Kidney (tissue), 14 donors: ENCODE measurements around the gene KBTBD13. TPM values are rescaled to one million over a fixed set of nuclear protein-coding genes. Genes with fewer than 3 reads are reported as not detected.
"Not testable (repeated sequence)": the region's sequence is repeated elsewhere in the genome, so short reads cannot be mapped to it uniquely, and the experiment has no call there.

Experiments
- DNase-seq, 5 donors: peaks; one replicate each; pipeline ENCODE4 v3.0.0-alpha.2; 2013 to 2020
- FAIRE-seq: peaks from 2 replicates; lab custom pipeline; 2012; peaks lifted over from hg19 to GRCh38; lab: Jason Lieb, UNC
- H3K27ac ChIP-seq, 2 donors: one replicate each; pipeline ENCODE4 v1.7.0; 2013; ENCODE audit warnings: low read depth in 2 of 2, low read length in 2 of 2, inconsistent platforms in 1 of 2
- H3K27me3 ChIP-seq: one replicate; pipeline ENCODE4 v1.7.1; 2013; ENCODE audit warnings: low read length, inconsistent platforms; ENCODE audit not compliant: control insufficient read depth, insufficient read depth
- H3K36me3 ChIP-seq, 3 donors: one replicate each; pipeline versions ENCODE4 v1.7.0 to v1.7.1; 2013; ENCODE audit warnings: low read length in 3 of 3, control low read depth in 1 of 3, inconsistent platforms in 1 of 3; ENCODE audit not compliant: insufficient read depth in 3 of 3, control insufficient read depth in 2 of 3
- H3K4me1 ChIP-seq, 3 donors: one replicate each; pipeline versions ENCODE4 v1.7.0 to v1.7.1; 2013; ENCODE audit warnings: low read length in 3 of 3, inconsistent platforms in 1 of 3, low read depth in 1 of 3; ENCODE audit not compliant: control insufficient read depth in 2 of 3, insufficient read depth in 2 of 3
- H3K4me3 ChIP-seq, 3 donors: one replicate each; pipeline versions ENCODE4 v1.7.0 to v1.8.1; 2013; ENCODE audit warnings: low read length in 3 of 3, control low read depth in 1 of 3, inconsistent platforms in 1 of 3
- H3K9ac ChIP-seq, 3 donors: one replicate each; pipeline versions ENCODE4 v1.7.0 to v1.7.1; 2013; ENCODE audit warnings: low read length in 3 of 3, control low read depth in 1 of 3, inconsistent platforms in 1 of 3
- H3K9me3 ChIP-seq, 3 donors: one replicate each; pipeline versions ENCODE4 v1.7.0 to v1.7.1; 2013; ENCODE audit warnings: low read length in 3 of 3, control low read depth in 1 of 3, inconsistent platforms in 1 of 3; ENCODE audit not compliant: control insufficient read depth in 2 of 3, insufficient read depth in 1 of 3
- intact Hi-C: fragments of 100-400 bp; cut with DNase I; formaldehyde crosslinking; loops from one replicate; pipeline ENCODE4 v1.11.1; 2022
- polyA plus RNA-seq: library from polyadenylated mRNA; stranded (reverse); fragments of 350-450 nt; fragmentation: Illumina TruSeq; extraction: RNeasy Lipid Tissue Mini Kit (QIAGEN cat#74804); gene quantifications from one replicate; pipeline ENCODE4 v1.2.3, GENCODE V29; 2014; ENCODE audit warnings: low read depth, low replicate concordance; ENCODE audit not compliant: insufficient read depth
- total RNA-seq: library from RNA; stranded (reverse); fragmentation: NEBNext Ultra II Directional; extraction: Animal tissue kit (Norgen Biotek cat#: 25700); gene quantifications from one replicate; pipeline ENCODE4 v1.2.1, GENCODE V29; 2021
- TF ChIP-seq, protein P1 (sequence below): IDR thresholded peaks from 3 replicates; pipeline ENCODE4 v1.5.1; 2012; ENCODE audit warnings: mild to moderate bottlenecking, moderate library complexity, borderline replicate concordance; ENCODE audit not compliant: insufficient read depth; ENCODE audit errors: extremely low read depth
- donor health status: control.
- donor health status: control.
- donor health status: control.
- donor health status: control.
- donor health status: control.
- donor health status: DM: yes; HTN: yes; CAD: no.
- donor health status: Normal renal cell carcinoma (clear cell type).

Gene KBTBD13
- total and polyA plus RNA-seq, 2 donors from 2014 or later: 0.06 TPM; not detected in 1

DNA sequence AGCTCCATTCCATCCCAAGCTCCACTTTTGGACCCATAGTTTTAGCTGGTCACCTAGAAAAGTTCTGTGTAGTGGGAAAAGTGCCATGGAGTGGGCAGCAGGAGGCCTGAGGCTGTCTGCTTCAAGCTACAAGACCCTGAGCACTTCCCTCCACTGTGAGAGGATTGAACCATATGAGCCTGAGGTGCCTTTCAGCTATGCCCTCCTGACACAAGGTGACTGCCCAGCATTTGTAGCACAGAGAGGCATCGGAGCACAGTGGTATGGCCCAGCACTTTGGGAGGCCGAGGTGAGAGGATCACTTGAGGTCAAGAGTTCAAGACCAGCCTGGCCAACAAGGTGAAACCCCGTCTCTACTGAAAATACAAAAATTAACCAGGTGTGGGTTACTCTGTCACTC is 3.9 kb upstream of the KBTBD13 start:
- H3K4me1 ChIP-seq: peaks cover 0 to 7% (median 3%) of the 10 kb centered on the region in 3 donors
- intact Hi-C loops: no loop called here
- no peak for FAIRE-seq

DNA sequence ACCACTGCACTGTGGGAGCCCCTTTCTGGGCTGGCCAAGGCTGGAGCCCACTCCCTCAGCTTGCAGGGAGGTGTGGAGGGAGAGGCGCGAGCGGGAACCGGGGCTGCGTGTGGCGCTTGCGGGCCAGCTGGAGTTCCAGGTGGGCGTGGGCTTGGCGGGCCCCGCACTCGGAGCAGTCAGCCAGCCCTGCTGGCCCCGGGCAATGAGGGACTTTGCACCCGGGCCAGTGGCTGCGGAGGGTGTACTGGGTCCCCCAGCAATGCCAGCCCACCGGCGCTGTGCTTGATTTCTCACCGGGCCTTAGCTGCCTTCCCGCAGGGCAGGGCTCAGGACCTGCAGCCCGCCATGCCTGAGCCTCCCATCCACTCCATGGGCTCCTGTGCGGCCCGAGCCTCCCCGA is 1.6 kb upstream of the KBTBD13 start:
- intact Hi-C loops, FAIRE-seq, H3K9me3 ChIP-seq, DNase-seq, H3K27me3 ChIP-seq, H3K36me3 ChIP-seq, H3K27ac ChIP-seq, H3K9ac ChIP-seq, H3K4me1 ChIP-seq, H3K4me3 ChIP-seq: not testable (repeated sequence)

More for the DNA sequence above, 3.9 kb upstream of the KBTBD13 start:
- Histone ChIP-seq H3K9ac (no peak overlapping the region), H3K27ac (no peak overlapping the region), H3K36me3 (no peaks in the 10 kb centered on the region), H3K27me3 (no peaks in the 10 kb centered on the region), H3K4me3 (no peak overlapping the region), H3K9me3 (no peaks in the 10 kb centered on the region)
- DNase-seq: no peak
- TF ChIP-seq, protein P1, sequence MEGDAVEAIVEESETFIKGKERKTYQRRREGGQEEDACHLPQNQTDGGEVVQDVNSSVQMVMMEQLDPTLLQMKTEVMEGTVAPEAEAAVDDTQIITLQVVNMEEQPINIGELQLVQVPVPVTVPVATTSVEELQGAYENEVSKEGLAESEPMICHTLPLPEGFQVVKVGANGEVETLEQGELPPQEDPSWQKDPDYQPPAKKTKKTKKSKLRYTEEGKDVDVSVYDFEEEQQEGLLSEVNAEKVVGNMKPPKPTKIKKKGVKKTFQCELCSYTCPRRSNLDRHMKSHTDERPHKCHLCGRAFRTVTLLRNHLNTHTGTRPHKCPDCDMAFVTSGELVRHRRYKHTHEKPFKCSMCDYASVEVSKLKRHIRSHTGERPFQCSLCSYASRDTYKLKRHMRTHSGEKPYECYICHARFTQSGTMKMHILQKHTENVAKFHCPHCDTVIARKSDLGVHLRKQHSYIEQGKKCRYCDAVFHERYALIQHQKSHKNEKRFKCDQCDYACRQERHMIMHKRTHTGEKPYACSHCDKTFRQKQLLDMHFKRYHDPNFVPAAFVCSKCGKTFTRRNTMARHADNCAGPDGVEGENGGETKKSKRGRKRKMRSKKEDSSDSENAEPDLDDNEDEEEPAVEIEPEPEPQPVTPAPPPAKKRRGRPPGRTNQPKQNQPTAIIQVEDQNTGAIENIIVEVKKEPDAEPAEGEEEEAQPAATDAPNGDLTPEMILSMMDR: no peak

DNA sequence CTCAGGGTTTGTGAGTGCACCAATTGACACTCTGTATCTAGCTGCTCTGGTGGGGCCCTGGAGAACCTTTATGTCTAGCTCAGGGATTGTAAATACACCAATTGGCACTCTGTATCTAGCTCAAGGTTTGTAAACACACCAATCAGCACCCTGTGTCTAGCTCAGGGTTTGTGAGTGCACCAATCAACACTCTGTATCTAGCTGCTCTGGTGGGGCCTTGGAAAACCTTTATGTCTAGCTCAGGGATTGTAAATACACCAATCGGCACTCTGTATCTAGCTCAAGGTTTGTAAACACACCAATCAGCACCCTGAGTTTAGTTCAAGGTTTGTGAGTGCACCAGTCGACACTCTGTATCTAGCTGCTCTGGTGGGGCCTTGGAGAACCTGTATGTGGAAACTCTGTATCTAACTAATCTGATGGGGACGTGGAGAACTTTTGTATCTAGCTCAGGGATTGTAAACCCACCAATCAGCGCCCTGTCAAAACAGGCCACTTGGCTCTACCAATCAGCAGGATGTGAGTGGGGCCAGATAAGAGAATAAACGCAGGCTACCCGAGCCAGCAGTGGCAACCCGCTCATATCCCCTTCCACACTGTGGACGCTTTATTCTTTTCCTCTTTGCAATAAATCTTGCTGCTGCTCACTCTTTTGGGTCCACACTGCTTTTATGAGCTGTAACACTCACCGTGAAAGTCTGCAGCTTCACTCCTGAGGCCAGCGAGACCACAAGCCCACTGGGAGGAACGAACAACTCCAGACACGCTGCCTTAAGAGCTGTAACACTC is 745 bp upstream of the KBTBD13 start:
- H3K4me1 ChIP-seq, H3K4me3 ChIP-seq, H3K27me3 ChIP-seq, H3K36me3 ChIP-seq, DNase-seq, H3K27ac ChIP-seq, H3K9me3 ChIP-seq, FAIRE-seq, intact Hi-C loops, H3K9ac ChIP-seq: not testable (repeated sequence)

DNA sequence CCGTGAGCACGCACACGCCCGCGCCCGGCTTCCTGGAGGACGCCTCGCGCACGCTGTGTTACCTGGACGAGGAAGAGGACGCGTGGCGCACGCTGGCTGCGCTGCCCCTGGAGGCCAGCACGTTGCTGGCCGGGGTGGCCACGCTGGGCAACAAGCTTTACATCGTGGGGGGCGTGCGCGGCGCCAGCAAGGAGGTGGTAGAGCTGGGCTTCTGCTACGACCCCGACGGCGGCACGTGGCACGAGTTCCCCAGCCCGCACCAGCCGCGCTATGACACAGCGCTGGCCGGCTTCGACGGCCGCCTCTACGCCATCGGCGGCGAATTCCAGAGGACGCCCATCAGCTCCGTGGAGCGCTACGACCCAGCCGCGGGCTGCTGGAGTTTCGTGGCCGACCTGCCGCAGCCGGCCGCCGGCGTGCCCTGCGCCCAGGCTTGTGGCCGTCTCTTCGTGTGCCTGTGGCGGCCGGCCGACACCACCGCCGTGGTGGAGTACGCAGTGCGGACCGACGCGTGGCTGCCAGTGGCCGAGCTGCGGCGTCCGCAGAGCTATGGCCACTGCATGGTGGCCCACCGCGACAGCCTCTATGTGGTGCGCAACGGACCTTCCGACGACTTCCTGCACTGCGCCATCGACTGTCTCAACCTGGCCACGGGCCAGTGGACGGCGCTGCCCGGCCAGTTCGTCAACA is 890 bp downstream of the KBTBD13 start:
- TF ChIP-seq, protein P1: no peak
- H3K36me3 ChIP-seq: no peaks in the 10 kb centered on the region
- no peaks in the 10 kb centered on the region for H3K9me3 ChIP-seq
- FAIRE-seq (no peak), DNase-seq (no peak)
- H3K4me1 ChIP-seq: peaks cover 0 to 5% (median 0%) of the 10 kb centered on the region in 3 donors
- intact Hi-C loops: no loop called here
- H3K4me3 ChIP-seq: no peak overlapping the region
- H3K27me3 ChIP-seq: no peaks in the 10 kb centered on the region
- no peak overlapping the region for H3K9ac ChIP-seq
- no peak overlapping the region for H3K27ac ChIP-seq
